ENCODE results near the gene PAX6.

GRCh38 chr11:31780480-31780971 is 30.6 kb downstream of the PAX6 start:
- TF ChIP-seq CTCF (IDR thresholded peaks at IDR 0.05), result no peak
- no peak for TF ChIP-seq ZBTB33 (IDR thresholded peaks at IDR 0.05; ENCODE audit: borderline replicate concordance, low read depth)
- no peak for TF ChIP-seq TEAD4 (IDR thresholded peaks at IDR 0.05; ENCODE audit: borderline replicate concordance, insufficient read depth)
- TF ChIP-seq JUND (IDR thresholded peaks at IDR 0.05), result no peak
- TF ChIP-seq REST (IDR thresholded peaks at IDR 0.05; ENCODE audit: low read depth, low read length), result no peak
- no peak for TF ChIP-seq YY1 (IDR thresholded peaks at IDR 0.05; ENCODE audit: low read depth)
- no peak for TF ChIP-seq SMC3 (IDR thresholded peaks at IDR 0.05; ENCODE audit: low read depth, low read length)
- no peak for TF ChIP-seq GABPA (IDR thresholded peaks at IDR 0.05; ENCODE audit: low read depth)
- no peak for TF ChIP-seq FOSL2 (IDR thresholded peaks at IDR 0.05; ENCODE audit: borderline replicate concordance, low read depth)
- TF ChIP-seq EP300 (IDR thresholded peaks at IDR 0.05; ENCODE audit: borderline replicate concordance in 1 of 2, low read depth in 1 of 2, low read length in 1 of 2), result no peak
